Fibroblast of lung (primary cell): Measurements from ENCODE around the gene C3.
A peak's percentile ranks its signal among the peaks of the same experiment; 100 is the strongest.
"Not testable (repeated sequence)": the region's sequence is repeated elsewhere in the genome, so short reads cannot be mapped to it uniquely, and the experiment has no call there.

Experiments used
- EZH2 ChIP-seq: IDR thresholded peaks from 2 replicates; pipeline ENCODE4 v1.5.1; 2012; ENCODE audit warnings: low read length, control low read depth, mild to moderate bottlenecking; ENCODE audit errors: missing control alignments
- TF ChIP-seq, protein P1 (sequence below), 2 donors: IDR thresholded peaks in 1 of 2; conservative IDR thresholded peaks in 1 of 2; 1 replicate in 1 of 2; 2 replicates in 1 of 2; pipeline ENCODE4 v1.5.1; 2011 to 2012; ENCODE audit warnings: low read length in 2 of 2, control low read depth in 1 of 2, inconsistent platforms in 1 of 2, low read depth in 1 of 2, mild to moderate bottlenecking in 1 of 2

DNA sequence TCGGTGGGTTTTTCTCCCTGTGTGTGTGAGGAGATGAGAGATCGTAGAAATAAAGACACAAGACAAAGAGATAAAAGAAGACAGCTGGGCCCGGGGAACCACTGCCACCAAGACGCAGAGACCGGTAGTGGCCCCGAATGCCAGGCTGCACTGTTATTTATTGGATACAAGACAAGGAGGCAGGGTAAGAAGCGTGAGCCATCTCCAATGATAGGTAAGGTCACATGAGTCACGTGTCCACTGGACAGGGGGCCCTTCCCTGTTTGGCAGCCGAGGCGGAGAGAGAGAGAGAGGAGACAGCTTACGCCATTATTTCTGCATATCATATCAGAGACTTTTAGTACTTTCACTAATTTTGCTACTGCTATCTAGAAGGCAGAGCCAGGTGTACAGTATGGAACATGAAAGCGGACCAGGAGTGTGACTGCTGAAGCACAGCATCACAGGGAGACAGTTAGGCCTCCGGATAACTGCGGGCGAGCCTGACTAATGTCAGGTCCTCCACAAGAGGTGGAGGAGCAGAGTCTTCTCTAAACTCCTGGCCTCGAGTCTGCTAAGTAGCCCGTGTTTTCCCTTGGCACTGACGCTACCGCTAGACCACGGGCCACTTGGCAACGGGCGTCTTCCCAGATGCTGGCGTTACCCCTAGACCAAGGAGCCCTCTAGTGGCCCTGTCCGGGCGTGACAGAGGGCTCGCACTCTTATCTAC is 87.5 kb downstream of the C3 start:
- TF ChIP-seq, protein P1, sequence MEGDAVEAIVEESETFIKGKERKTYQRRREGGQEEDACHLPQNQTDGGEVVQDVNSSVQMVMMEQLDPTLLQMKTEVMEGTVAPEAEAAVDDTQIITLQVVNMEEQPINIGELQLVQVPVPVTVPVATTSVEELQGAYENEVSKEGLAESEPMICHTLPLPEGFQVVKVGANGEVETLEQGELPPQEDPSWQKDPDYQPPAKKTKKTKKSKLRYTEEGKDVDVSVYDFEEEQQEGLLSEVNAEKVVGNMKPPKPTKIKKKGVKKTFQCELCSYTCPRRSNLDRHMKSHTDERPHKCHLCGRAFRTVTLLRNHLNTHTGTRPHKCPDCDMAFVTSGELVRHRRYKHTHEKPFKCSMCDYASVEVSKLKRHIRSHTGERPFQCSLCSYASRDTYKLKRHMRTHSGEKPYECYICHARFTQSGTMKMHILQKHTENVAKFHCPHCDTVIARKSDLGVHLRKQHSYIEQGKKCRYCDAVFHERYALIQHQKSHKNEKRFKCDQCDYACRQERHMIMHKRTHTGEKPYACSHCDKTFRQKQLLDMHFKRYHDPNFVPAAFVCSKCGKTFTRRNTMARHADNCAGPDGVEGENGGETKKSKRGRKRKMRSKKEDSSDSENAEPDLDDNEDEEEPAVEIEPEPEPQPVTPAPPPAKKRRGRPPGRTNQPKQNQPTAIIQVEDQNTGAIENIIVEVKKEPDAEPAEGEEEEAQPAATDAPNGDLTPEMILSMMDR (conservative IDR thresholded peaks at IDR 0.05 in 1 of 2, IDR thresholded peaks at IDR 0.05 in 1 of 2; ENCODE audit: low read depth in 1 of 2, low read length in 2 of 2) = peak; percentile 58 to 65
- TF ChIP-seq EZH2 = not testable (repeated sequence)
